ENCODE data around the gene FASTK. TPM values are rescaled to one million over a fixed set of nuclear protein-coding genes. Genes with fewer than 3 reads are reported as not detected.
A peak's percentile ranks its signal among the peaks of the same experiment; 100 is the strongest.

The FASTK gene
- polyA plus RNA-seq, 1 experiment: 44.1 TPM

DNA sequence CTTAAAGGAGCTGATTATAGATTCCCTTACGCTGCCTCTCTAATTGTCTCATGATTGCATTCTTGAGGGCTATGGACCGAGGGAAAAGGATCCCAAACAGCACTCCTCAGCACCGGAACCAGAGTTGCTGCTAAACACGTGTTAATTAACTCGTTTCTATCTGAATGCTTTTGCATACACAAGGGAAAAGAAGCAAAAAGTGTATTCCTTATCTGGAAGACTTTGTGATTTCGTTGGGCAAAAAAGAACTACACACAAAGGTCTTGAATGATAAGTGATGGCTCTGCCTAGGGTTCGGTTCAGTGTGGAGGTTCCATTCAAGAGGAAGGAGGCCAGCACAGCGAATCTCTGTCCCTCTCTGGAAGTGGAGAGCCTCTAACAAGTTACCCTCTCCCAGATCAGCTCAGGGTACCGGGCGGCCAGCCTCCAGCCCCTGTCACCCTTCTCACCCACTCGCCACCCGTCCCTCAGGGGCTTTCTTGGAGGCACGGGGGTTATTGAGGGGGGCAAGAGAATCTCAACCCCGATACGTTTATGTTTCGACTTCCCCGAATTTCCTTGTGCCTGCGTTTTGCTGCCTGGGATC lies 21.7 kb downstream of the FASTK start:
- Histone ChIP-seq H3K27me3 (ENCODE audit: control insufficient read depth, insufficient read depth, low read length) (no peaks in the 10 kb centered on the region), H3K27ac (ENCODE audit: low read depth, low read length) (peak overlapping the region; percentile 98), H3K4me3 (ENCODE audit: low read depth, low read length) (peak overlapping the region; percentile 76), H3K9me3 (ENCODE audit: control insufficient read depth, insufficient read depth, low read length) (no peaks in the 10 kb centered on the region; the same call in 1 of the 2 replicates)
- ChIA-PET POLR2A (interaction anchor here (0.6 to 2.2 kb wide), 4 partner anchors 22 to 45 kb away, joined by 3 to 8 read pairs (median 3); partner anchors contain the start of genes ABCB8 and FASTK), CTCF (interaction anchor here (0.8 kb wide), 1 partner anchor 54 kb away, joined by 3 read pairs; no protein-coding TSS in a partner anchor)
- TF ChIP-seq, protein P1, sequence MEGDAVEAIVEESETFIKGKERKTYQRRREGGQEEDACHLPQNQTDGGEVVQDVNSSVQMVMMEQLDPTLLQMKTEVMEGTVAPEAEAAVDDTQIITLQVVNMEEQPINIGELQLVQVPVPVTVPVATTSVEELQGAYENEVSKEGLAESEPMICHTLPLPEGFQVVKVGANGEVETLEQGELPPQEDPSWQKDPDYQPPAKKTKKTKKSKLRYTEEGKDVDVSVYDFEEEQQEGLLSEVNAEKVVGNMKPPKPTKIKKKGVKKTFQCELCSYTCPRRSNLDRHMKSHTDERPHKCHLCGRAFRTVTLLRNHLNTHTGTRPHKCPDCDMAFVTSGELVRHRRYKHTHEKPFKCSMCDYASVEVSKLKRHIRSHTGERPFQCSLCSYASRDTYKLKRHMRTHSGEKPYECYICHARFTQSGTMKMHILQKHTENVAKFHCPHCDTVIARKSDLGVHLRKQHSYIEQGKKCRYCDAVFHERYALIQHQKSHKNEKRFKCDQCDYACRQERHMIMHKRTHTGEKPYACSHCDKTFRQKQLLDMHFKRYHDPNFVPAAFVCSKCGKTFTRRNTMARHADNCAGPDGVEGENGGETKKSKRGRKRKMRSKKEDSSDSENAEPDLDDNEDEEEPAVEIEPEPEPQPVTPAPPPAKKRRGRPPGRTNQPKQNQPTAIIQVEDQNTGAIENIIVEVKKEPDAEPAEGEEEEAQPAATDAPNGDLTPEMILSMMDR (IDR thresholded peaks at IDR 0.05; ENCODE audit: low read depth, low read length): no peak
- DNase-seq (ENCODE audit: low read depth, low spot score): no peak

DNA sequence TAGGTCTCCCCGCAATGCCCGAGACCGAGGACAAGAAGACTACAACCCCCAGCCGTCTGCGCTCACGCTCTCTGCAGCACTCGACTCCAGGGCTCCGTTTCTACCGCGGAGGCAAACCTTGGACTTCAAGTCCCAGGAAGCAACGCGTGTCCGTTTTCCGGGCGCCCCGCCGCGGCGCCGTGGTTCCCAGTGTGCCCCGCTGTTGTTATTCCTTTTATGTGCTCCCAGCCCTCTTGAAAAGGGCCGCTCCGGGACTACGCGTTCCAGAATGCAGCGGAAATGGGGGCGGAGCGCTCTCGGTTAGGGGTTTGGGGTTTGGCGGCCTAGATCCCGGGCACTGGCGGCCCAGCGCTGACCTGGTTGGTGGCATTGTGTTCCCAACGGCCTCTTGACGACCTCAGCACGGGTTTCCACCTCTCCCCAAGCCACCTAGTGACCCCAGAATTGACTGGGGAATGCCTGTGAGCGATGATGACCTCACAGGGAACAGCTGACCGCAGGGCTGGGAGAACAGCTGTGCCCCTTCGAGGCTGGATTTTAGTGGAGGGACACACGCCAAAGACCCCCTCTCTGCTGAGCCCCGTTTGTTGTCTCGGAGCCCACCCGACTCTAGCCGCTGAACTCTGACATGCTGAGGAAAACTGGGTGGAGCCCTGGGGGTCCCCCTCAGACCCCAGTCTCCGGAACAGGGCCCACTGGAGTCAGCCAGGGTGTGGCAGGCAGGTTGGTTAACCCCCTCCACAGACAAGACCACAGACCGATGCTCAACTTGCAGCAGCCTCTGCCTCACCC lies 22.4 kb downstream of the FASTK start:
- Histone ChIP-seq H3K4me3 (ENCODE audit: low read depth, low read length) (peak overlapping the region; percentile 55), H3K27me3 (ENCODE audit: control insufficient read depth, insufficient read depth, low read length) (no peaks in the 10 kb centered on the region), H3K27ac (ENCODE audit: low read depth, low read length) (peak overlapping the region; percentile 98), H3K9me3 (ENCODE audit: control insufficient read depth, insufficient read depth, low read length) (no peaks in the 10 kb centered on the region; the same call in 1 of the 2 replicates)
- TF ChIP-seq, protein P1 (IDR thresholded peaks at IDR 0.05; ENCODE audit: low read depth, low read length): no peak
- peak; percentile 99 for DNase-seq (ENCODE audit: low read depth, low spot score)
- POLR2A ChIA-PET: interaction anchor here (0.6 to 2.2 kb wide), 5 partner anchors 11 to 44 kb away, joined by 3 to 8 read pairs (median 3); partner anchors contain the start of genes ABCB8 and FASTK
- CTCF ChIA-PET: interaction anchor here (0.8 to 1.4 kb wide), 3 partner anchors 39 to 55 kb away, joined by 3 read pairs; no protein-coding TSS in a partner anchor

DNA sequence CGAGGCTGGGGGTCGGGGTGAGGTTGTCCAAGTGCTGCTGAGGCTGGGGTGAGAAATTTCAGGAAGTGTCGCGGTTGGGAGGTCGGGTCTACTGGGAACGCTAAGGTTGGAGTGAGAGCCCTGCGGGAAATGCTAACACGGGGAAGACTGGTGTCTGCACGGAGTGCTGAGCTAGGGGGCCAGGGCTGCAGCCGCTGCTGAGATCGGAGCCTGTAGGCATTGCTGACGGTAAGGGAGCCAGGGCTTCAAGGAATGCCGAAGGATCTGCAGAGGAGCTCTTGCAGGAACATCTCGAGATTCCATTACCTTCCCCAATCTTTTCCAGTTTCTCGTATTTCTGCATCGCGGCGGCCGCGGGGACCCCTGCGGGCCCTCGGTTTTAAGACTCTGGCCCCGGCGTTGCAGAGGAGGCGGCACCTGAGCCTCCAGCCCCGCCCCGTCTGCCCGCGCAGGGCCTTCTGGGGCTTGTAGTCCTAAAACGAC lies 23.1 kb downstream of the FASTK start, which contains the start of gene CDK5:
CDK5 (minus strand) TSS at position 392 of the 483 bp plus-strand sequence; CDS start at position 343, 49 bp downstream.
- DNase-seq (ENCODE audit: low read depth, low spot score): no peak
- POLR2A ChIA-PET: interaction anchor here (1.0 to 2.2 kb wide), 2 partner anchors 10 to 23 kb away, joined by 3 to 8 read pairs; partner anchors contain the start of gene FASTK
- peak within 1 kb of the TSS; percentile 98 for H3K27ac ChIP-seq (ENCODE audit: low read depth, low read length)
- CTCF ChIA-PET: interaction anchor here (1.2 to 1.4 kb wide), 2 partner anchors 39 to 53 kb away, joined by 3 read pairs; no protein-coding TSS in a partner anchor
- TF ChIP-seq, protein P1 (IDR thresholded peaks at IDR 0.05; ENCODE audit: low read depth, low read length): no peak
- peak within 1 kb of the TSS; percentile 66 for H3K4me3 ChIP-seq (ENCODE audit: low read depth, low read length)
- no peaks in the 10 kb centered on the region; the same call in 1 of the 2 replicates for H3K9me3 ChIP-seq (ENCODE audit: control insufficient read depth, insufficient read depth, low read length)
- no peaks in the 10 kb centered on the region for H3K27me3 ChIP-seq (ENCODE audit: control insufficient read depth, insufficient read depth, low read length)

DNA sequence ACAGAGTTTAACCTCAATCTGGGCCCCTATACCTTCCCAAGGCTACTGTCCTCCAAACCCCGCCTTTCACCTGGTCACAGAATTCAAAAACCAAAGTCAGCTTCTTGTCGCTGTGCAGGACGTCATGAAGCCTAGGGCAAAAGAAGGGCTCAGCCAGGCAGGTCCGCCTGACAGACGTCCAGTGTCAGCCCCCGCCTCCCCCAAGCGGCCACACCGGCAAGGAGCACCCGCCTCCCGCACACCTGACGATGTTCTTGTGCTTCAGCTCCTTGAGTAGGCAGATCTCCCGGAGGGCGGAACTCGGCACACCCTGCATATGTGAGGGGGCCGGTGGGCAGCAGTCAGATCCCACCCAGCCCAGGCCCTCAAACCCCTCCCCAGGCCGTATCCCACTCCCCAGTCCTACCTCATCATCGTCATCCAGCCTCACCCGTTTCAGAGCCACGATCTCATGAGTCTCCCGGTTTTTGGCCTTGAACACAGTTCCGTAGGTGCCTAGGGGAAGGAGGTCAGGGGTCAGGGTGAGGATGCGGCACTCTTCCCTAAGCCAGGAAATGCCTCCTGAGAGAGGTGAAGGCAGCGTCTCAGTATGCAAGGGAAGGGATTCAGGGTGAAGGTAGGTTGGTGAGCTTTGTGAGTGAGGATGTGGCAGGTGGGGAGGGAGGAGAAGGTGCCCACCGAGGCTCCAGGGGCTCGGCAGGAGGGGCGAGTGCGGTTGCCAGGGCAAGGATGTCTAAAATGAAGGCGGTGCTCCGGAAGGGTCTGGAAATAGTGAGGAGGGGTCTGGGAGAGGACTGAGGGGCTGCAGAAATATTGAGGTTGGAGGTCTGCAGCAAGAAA lies 23.7 kb downstream of the FASTK start:
- Histone ChIP-seq H3K4me3 (ENCODE audit: low read depth, low read length) (peak overlapping the region; percentile 66), H3K27me3 (ENCODE audit: control insufficient read depth, insufficient read depth, low read length) (no peaks in the 10 kb centered on the region), H3K27ac (ENCODE audit: low read depth, low read length) (peak overlapping the region; percentile 21), H3K9me3 (ENCODE audit: control insufficient read depth, insufficient read depth, low read length) (no peaks in the 10 kb centered on the region; the same call in 1 of the 2 replicates)
- ChIA-PET CTCF (interaction anchor here (1.0 to 1.4 kb wide), 3 partner anchors 38 to 158 kb away, joined by 3 read pairs; no protein-coding TSS in a partner anchor), POLR2A (interaction anchor here (0.6 to 2.2 kb wide), 3 partner anchors 9 to 24 kb away, joined by 3 to 8 read pairs (median 3); partner anchors contain the start of gene FASTK)
- no peak for DNase-seq (ENCODE audit: low read depth, low spot score)
- TF ChIP-seq, protein P1 (IDR thresholded peaks at IDR 0.05; ENCODE audit: low read depth, low read length): no peak
